Measurements from ENCODE around the gene SMDT1.
"Not testable (repeated sequence)": the region's sequence is repeated elsewhere in the genome, so short reads cannot be mapped to it uniquely, and the experiment has no call there.

SMDT1 gene

DNA sequence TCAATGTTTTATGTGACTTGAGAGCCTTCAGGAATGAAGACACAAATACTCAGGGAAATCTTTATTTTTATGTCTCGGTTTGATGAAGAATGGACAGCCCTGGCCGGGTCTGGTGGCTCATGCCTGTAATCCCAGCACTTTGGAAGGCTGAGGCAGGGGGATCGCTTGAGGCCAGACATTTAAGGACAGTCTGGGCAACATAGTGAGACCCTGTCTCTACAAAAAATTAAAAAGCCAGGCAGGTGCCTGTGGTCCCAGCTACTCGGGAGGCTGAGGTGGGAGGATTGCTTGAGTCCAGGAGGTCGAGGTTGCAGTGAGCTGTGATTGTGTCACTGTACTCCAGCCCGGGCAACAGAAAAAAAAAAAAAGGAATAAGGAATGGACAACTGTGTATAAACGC lies 8.0 kb upstream of the SMDT1 start:
- DNase-seq = not testable (repeated sequence)

- DNase-seq = no peak
These were observed 6.7 kb upstream of the SMDT1 start for GRCh38 chr22:42072606-42073330.

GRCh38 chr22:42073621-42074041 lies 5.9 kb upstream of the SMDT1 start:
- DNase-seq = no peak

GRCh38 chr22:42074132-42074811 lies 5.2 kb upstream of the SMDT1 start, which contains the start of gene PHETA2:
Gene PHETA2 (plus strand): TSS chr22:42074248. CDS start chr22:42077294, 3,046 bp downstream.
- DNase-seq = no peak

DNA sequence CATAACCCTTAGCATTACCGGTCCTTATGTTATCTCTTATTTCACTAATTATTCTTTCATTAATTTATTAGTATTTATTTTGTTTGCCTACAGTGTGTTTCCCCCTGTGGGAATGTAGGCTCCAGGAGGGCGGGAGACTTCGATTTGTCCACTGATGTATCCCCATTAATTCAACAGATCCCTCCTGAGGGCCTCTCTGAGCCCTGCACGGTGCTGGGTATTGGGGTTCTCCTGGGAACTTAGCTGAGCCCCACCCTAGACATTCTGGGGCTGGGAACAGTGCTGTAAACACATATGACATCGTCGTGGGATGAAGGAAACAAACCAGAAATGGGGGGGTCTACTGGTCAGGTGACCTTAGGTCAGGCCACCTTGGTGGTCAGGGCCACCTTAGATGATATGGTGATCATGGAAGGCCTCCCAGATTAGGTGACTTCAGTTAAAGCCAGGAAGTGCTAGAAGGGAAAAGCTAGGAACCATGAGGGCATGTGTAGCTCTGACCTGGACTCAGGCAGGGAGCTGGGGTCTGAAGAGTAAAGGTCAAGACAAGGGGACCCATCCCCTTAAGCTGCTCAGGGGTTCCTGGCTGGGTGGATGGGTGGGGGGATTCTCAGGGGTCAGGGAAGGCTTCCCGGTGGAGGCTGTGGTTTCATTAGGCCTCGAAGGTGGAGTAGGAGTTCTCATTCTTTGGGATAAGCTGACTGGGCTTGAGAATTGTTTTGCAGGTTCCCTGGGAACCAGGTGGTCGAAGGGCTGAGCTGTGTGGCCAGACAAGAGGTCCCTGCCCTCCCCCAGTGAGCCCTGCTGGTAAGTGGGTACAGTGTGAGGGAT lies 4.4 kb upstream of the SMDT1 start:
- no peak for DNase-seq

GRCh38 chr22:42076764-42077485 lies 2.6 kb upstream of the SMDT1 start:
- no peak for DNase-seq

GRCh38 chr22:42077486-42078125 lies 1.9 kb upstream of the SMDT1 start:
- no peak for DNase-seq

DNA sequence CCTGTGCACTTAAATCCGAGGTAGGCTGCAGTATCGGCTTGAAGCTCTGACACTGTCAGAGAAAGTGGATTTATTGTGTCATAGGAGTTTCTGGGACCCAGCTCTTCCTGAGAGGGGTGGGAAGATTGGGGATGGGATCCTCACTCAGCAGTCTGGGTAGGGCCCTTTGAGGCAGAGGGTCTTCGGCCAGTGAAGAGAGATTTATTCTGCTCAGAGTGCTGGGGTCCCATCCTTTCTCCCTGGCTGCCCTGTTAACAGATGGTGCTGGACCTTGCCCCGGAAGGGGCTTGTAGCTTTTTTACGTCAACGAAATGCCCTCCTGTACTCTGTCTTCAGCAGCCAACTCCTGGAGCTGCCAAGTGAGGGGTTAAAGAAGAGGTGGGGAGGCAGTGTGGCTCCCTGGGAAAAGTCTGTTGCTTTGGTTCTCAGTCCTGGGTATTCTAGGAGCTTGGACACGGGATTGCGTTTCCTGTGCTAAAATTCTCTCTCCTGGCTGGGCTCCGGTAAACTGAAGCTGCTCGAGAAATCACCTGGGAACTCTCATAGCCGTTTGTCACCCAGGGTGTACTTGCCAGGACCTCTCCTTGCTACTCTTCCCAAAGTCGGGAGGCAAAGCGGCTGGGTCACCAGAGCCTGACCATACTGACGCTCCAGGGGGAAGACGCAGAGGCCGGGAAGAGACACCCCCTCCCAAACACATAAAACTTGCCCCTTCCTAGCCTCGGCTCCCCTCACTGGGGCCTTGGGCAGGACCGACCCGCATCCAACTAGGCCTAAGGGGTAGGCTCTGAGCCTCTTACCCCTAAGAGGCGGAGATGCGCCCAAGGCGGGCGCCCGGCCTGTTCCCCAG lies 806 bp upstream of the SMDT1 start:
- no peak for DNase-seq

GRCh38 chr22:42080287-42080686 lies 787 bp downstream of the SMDT1 start:
- DNase-seq = no peak

DNA sequence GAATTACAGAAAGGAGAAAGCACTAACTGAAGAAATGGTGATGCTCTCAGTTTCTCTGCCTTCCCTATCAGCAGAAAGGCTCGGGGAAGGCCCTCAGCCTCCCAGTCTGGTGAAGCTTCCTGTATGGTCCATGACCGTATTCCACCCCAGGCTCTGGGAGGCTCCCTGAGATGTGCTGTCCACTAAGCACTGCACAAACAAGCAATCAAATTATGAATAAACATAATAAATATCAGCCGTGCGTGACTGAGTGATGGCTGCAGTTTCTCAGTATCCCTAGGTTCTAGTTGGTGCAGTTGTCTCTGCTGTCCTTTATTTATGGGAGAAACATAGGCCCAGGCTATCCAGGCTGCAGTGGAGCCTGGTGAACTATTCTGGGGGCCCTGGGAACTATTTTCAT lies 3.6 kb downstream of the SMDT1 start:
- no peak for DNase-seq

DNA sequence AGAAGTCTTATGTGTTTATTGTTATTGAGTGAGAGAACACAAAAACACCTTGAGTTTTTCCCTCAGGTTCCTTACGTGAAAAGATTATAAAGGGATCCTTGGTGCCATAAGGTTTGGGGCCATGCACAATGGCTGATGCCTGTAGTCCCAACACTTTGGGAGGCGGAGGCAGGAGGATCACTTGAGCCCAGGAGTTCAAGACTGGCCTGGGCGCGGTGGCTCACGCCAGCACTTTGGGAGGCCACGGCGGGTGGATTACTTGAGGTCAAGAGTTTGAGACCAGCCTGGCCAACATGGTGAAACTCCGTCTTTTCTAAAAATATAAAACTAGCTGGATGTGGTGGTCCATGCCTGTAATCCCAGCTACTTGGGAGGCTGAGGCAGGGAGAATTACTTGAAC lies 5.4 kb downstream of the SMDT1 start:
- DNase-seq = no peak

- DNase-seq = no peak
These were observed 6.6 kb downstream of the SMDT1 start for GRCh38 chr22:42086051-42086450.

GRCh38 chr22:42090596-42091454 lies 11.3 kb downstream of the SMDT1 start, which contains the start of gene NDUFA6:
Gene NDUFA6 (minus strand): TSS chr22:42090772. CDS start chr22:42090744, 28 bp downstream.
- DNase-seq = peak; percentile 94

GRCh38 chr22:42091455-42091782 lies 11.9 kb downstream of the SMDT1 start:
- DNase-seq = no peak

- no peak for DNase-seq
These were observed 21.7 kb downstream of the SMDT1 start for GRCh38 chr22:42101199-42101598.

- DNase-seq = not testable (repeated sequence)
These were observed 24.9 kb downstream of the SMDT1 start for GRCh38 chr22:42104332-42104860.

DNA sequence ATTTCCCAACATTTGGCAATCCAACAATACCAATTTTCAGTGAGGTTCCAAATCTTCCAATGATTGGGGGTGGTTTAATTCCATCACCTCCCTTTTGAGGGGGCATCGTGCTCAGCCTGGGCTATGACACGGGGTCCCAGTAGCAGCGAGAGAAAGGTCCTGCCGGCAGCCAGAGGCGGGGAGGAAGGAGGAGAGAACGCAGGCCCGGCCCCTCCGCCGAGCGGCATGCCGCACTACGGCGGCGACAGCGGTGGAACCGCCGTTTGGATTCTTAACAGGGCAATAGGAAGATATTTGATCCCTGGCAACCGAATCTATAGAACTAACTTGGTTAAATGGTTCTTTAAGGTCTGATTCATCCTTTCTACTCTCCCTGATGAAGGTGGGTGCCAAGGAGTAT lies 29.3 kb downstream of the SMDT1 start:
- no peak for DNase-seq

GRCh38 chr22:42111798-42112197 lies 32.3 kb downstream of the SMDT1 start:
- no peak for DNase-seq

GRCh38 chr22:42112793-42113192 lies 33.3 kb downstream of the SMDT1 start:
- DNase-seq = not testable (repeated sequence)

- no peak for DNase-seq
These were observed 35.2 kb downstream of the SMDT1 start for GRCh38 chr22:42114721-42115120.
